ENCODE results near the gene NRF1.

The NRF1 gene

GRCh38 chr7:129784437-129784782, 172.9 kb downstream of the NRF1 start:
- TF ChIP-seq CTCF (conservative IDR thresholded peaks at IDR 0.05) (no peak), ZFX (IDR thresholded peaks at IDR 0.05) (no peak)
- H3K27ac ChIP-seq: no peak overlapping the region

- no peak for TF ChIP-seq CTCF (conservative IDR thresholded peaks at IDR 0.05)
- TF ChIP-seq ZFX (IDR thresholded peaks at IDR 0.05): no peak
Observed at GRCh38 chr7:129784783-129785684, 173.5 kb downstream of the NRF1 start.

GRCh38 chr7:129785685-129786514, 174.4 kb downstream of the NRF1 start:
- TF ChIP-seq CTCF (conservative IDR thresholded peaks at IDR 0.05) (no peak), ZFX (IDR thresholded peaks at IDR 0.05) (no peak)
- no peak overlapping the region for H3K27ac ChIP-seq

More at GRCh38 chr7:129784783-129785684, 173.5 kb downstream of the NRF1 start:
- H3K27ac ChIP-seq: no peak overlapping the region

- H3K27ac ChIP-seq: no peak overlapping the region
- no peak for TF ChIP-seq CTCF (conservative IDR thresholded peaks at IDR 0.05)
- no peak for TF ChIP-seq ZFX (IDR thresholded peaks at IDR 0.05)
Observed at GRCh38 chr7:129786825-129787563, 175.5 kb downstream of the NRF1 start.

- H3K27ac ChIP-seq: no peak overlapping the region
Observed at GRCh38 chr7:129789000-129789399, 177.5 kb downstream of the NRF1 start.

GRCh38 chr7:129789652-129790051, 178.1 kb downstream of the NRF1 start:
- no peak overlapping the region for H3K27ac ChIP-seq
- TF ChIP-seq ZFX (IDR thresholded peaks at IDR 0.05): no peak
- no peak for TF ChIP-seq CTCF (conservative IDR thresholded peaks at IDR 0.05)

More at GRCh38 chr7:129789000-129789399, 177.5 kb downstream of the NRF1 start:
- TF ChIP-seq CTCF (conservative IDR thresholded peaks at IDR 0.05) (no peak), ZFX (IDR thresholded peaks at IDR 0.05) (no peak)
